GM21515 (cell line): Measurements from ENCODE around the gene KCNQ5.

Experiments
- ATAC-seq: cut with Tn5 transposase; IDR thresholded peaks from one replicate; pipeline ENCODE4 v1.9.1; 2021; ENCODE audit not compliant: unreplicated experiment

KCNQ5 gene

DNA sequence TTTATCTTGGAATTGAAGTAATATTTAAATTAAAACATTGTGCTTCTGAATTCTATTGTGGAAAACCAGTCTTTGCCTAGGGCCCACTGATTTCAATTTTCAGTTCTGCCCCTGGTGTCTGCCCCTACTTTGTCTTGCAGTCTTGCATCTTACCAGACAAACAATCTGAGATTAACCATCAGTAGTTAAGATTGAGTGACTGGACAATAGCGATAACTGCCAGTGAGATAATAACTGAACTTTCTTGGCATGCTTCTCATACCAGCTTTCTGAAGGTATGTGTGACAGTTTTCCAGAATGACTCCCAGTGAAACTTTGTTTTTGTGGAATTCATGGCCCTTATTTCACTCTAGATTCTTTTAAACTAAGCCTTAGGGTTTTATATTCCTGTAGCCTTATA lies 53.5 kb downstream of the KCNQ5 start:
- no peak for ATAC-seq

DNA sequence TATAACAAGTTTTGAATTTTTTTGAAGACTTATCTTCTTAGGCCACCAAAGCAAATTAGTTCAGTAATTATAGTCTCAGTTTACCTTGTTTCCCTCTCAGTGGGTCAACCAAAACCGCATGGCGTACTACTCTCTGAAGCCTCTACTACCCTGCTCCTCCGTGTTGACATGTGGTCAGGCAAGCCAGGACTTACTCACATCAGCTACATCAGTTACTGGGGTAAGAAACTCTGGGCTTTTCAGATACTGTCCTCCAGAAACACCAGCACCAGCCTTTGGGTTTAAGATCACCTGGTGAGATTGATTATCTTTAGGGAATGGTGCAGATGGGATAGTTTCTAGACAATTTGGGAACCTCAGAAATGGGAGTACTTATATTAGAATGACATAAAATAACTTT lies 55.1 kb downstream of the KCNQ5 start:
- ATAC-seq, result no peak

DNA sequence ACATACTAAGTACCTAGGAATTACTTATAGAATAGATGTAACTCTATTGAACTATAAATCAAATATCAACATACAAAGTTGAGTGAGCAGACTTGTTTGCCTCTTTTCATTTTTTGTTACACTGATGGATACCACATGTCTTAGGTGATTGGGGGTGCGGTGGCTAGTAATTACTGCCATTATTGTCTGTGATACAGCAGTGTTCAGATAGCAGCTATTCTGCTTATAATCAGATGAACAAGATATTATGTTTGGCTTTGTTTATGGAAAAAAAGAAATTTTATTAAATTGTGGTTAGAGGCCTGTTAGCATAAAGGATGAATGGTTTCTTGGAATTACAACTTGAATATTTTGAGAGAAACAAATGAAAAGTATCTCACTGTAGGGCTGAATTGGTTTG lies 55.9 kb downstream of the KCNQ5 start:
- no peak for ATAC-seq

DNA sequence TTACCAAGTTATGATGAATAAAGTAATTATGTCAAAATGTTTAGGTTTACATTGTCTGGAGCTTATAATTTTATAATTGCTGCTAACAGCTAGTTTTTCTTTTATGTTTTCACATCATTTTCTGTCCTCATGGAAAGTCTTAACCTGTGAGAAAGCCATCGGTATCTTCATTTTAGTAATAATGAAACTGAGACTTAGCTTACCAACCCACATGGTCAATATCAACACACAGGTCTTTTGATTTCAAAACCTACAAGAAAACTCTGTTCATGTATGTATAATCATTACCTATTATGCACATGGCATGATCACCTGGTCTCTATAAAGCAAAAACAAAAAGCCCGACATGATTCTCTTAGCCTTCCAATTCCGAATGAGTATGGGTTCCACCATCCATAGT lies 61.9 kb downstream of the KCNQ5 start:
- peak; percentile 88 for ATAC-seq

DNA sequence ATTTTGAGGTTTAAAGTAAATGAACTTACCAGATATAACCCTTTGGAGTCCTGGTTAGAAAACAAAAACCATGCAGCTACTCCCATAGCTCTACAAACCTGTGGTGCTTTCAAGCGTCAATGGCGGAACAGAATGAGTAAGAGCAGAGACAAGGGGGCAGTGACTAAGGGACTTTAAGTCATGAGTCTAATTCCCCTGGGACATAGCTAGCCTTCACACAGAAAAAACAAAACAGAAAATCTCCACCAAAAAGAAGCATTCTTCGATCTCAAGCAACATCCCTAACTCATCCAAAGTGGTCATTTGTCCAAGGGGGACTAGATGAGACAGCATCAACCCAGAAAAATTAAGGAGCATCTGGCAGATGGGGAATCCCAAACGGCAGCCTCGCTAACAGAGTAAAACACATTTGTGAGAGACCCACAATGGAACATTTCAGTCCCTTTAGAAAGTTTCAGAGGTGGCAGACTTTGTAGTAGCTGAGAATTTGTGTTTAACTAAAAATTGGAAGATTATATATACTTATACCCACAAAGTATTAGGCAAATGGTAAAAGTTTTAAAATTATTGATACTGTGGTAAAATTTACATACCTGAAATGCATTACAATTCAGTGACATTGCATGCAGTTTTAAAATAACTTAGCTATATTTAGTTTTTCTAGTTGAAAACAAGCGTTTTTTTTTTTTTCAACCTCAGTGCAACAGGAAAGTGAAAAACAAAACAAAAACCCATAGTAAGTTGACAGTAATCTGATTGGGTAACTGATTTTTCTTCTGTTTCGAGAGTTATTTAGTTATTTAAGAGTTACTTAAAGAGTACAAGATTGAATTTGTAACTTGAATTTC lies 67.5 kb downstream of the KCNQ5 start:
- peak; percentile 89 for ATAC-seq

DNA sequence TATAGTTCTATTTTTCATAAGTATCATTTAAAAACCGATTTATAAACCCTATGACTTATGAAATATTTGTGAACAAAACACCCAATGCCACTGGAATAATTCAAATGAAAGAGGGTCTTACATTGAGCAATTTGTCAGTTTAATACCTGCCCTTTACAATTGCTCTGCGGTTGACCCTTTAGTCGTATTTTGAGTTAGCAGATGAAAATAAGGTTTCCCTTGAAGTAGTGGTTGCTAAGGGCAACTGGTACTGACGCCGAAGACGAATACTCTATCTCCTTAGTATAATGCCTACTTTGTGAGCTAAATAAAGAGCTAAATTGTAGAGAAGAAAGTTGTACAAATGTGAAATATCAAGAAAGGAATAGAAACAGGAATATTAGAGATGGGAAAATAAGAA lies 69.4 kb downstream of the KCNQ5 start:
- no peak for ATAC-seq

DNA sequence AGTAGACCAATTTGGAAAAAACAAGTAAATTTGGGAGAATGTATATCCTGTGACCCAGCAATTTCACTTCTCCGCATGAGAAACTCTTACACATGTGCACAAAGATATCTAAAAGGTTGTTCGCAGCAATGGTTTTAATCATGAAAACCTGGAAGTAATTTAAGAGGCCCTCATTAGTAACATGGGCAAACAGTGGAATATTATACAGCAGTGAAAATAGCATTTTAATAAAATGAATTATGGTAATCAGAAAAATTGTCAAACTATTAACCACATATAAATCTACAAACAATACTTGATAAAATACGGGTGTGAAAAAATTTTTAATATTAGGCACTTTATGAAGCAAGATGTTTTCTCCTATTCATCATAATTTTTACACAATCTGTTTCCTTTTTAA lies 74.2 kb downstream of the KCNQ5 start:
- ATAC-seq, result no peak

DNA sequence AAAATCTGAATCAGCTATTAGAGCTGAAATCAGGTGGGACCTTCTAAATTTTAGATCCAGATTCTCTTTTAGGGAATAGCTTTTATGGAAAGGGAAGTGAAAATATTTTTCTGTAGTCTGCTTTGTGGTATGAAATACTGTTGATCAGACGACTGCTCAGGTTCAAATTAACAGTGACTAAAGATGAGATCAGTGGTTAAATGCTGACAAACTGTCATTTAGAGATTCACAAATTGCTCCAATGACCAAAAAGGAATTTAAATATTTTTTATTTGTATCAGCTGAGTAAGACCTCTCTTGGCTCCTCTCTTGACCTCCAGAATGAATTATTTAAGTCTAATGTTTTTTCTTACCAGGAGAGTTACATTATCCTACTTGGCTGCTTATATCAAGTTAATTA lies 77.3 kb downstream of the KCNQ5 start:
- ATAC-seq, result no peak

DNA sequence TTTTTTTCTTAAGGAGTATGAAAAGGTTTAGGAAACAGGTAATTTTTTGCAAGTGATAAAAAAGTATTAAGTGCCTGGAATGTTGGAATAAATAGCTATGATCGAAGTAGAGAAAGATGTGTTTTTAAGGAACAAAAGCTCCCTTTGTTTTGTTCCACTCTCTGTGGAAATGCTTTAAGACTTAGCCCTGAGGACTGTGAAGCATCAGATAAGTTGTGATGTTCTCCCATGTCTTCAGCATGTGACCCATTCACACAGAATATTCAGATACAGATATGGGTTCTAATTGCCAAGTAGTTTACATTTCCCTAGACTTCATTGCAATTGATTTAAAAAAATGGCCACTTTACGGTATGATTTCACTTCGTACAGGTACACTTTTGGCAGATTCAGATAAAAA lies 80.6 kb downstream of the KCNQ5 start:
- ATAC-seq, result no peak

DNA sequence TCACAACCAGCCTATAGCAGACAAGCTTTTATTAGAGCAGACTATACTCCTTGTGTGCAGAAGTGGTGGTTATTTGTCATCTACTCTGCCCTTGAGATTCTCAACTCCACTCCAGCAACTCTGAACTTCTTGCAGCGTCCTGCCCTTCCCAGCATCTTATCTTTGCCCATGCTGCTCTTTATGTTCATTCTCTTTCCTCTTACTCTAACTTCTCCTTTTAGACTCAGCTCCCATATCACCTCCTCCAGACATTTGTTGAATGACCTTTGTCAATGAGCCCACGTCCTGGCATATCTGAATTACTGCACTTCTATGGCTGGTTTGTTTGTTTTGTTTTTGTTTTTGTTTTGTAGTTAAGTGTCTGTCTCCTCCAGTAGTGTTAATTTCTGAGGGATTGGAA lies 81.2 kb downstream of the KCNQ5 start:
- no peak for ATAC-seq

DNA sequence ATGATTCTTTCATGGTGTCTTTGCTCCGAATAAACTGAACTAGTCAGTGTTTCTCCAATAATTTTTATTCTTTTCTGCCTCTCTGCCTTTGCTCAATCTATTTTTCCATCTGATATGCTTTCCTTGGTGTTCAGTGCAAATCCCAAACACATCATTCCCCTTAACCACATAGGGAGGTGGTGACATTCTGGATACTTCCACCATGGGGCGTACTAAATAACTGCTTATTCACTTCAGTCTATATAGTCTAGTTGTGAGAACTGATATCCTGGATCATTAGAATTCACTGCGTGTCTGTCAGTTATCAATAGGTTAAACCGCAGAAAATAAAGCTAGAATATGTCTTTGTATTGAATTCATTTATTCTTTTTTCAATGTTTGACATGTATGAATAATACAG lies 83.1 kb downstream of the KCNQ5 start:
- ATAC-seq, result no peak

DNA sequence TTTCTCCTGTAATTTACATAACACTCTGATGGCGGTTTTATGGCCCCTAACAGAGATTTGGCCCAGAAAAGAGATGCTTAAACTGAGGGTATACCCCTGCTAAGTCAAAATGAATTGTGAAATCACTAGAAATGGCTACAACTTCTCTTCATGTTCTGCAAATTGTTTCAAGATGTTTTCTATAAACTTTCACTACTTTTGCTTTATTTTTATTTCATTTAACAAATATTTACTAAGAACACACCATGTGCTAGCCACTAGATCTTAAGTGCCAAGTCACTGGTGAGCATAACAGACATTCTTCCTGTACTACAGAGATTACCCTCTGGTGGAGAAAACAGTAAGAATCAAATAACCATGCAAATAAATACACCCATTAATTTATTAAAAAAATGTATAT lies 87.6 kb downstream of the KCNQ5 start:
- no peak for ATAC-seq

DNA sequence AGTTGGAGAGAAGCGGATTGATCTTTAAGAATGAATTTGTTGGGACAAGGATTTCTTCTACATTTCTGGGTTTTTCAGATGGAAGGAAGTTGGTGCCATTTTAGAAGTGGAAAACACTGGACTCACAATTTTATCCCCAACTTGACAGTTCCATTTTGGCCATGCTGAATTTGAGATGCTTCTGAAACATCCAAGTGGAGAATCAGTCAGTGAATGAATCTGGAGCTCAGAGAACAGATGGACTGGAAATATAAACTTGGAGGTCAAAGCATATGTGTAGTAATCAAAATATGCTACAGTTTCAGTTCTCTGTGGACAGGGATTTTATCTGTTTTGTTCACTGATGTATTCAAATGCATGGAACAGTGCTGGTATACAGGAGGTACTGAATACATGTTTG lies 89.9 kb downstream of the KCNQ5 start:
- no peak for ATAC-seq

DNA sequence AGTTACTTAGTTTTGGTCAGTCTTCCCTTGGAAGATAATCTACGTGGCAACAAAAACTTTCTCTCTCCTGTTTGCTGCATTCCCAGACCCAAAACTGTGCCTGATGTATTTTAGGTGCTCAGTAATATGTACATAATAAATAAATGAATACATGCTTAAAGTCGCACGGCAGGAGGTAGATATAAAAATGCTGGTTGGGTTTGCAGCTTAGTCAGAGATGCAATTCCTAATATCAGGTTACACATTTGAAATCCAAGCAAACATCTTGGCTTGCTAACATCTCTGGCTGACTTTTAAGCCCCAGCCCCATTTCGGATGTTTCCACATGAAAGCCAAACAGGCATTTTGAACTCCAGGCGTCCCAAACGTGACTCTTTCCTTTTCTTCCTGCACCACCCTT lies 91.0 kb downstream of the KCNQ5 start:
- ATAC-seq, result no peak

DNA sequence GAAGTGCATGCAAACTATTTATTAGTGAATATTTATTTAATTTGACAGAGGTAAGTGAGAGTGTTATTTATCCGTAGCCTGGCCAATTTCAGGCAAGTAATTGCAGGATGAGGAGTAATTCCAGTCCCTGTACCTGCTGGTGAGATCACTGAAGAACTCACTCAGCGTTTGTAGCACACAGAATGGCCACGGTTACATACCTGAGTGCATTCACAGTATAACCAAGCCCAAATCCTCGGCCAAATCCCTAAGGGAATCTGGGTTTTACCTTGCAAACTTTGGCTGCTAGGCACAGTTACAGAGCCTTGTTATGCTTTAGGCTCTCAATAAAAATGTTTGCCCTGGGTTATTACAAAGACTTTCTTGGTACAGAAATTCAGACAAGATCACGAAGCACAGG lies 93.3 kb downstream of the KCNQ5 start:
- no peak for ATAC-seq

DNA sequence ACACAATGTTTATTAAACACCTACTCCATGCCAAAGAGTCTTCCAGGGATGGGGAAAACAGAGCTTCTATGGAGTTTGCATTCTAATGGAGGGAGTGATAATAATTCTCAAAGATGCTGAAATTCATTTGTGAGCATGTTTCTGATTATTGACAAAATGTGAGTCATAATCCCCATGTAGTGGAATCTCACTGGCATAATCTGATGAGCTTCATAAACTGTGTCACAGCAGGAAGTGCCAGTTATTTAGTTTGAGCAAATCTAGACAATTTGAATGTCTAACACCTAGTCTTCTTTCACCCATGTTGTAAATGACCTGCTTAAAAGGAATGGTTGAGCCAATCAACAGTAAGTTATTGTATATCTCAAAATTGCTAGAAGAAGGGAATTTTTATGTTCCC lies 95.1 kb downstream of the KCNQ5 start:
- ATAC-seq, result no peak

DNA sequence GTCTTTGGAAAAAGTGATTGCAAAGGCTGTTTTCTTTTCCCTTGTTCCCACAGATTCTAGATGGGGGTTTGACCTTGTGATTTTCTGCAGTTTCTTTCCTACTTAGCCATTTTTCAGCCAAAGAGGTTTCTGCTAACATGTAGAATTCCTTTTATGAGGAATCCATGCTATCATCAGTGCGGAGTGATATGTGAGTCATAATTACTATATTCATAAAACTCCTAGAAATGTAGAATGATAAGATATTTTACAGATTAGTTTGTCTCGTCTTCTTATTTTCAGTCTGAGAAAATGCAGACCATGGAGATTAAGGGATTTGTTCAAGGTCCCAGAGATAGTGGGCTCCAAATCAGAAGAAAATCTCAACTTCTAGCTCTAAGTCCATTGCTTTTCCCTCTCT lies 98.6 kb downstream of the KCNQ5 start:
- no peak for ATAC-seq

DNA sequence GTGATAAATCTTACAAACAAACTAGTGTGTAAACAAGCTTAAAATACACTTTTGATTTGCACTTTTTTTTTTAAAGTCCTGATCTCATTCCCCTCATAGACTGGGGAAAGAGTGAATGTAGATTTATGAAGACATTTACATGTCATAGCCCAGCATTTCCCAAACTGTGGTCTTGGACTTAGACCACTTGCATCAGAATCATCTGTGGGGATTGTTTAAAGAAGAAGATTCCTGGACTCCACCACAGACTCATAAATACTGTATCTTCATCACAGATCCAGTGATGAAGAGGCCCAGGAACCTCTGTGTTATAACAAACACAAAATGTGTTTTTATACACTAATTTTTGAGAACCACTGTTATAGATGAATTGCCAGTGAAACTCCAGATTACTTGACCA lies 99.5 kb downstream of the KCNQ5 start:
- no peak for ATAC-seq

DNA sequence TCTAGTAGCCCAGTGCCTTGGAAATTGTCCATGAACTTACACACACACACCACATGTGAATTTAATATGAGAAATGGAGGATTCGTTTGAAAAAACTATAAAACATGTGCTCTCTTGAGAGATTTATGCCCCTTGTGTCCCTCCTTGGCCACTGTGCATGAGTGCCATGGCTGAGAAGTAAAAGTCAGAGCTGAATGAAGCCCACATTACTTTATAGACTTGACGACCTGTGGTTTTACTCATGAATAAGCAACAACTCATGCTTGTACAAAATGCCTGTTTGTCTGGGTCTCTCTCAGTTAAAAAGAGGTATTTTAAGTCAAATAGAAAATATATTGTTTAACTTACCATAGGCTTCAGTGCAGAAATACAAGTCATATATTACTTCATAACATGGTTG lies 102.7 kb downstream of the KCNQ5 start:
- ATAC-seq, result peak; percentile 79

DNA sequence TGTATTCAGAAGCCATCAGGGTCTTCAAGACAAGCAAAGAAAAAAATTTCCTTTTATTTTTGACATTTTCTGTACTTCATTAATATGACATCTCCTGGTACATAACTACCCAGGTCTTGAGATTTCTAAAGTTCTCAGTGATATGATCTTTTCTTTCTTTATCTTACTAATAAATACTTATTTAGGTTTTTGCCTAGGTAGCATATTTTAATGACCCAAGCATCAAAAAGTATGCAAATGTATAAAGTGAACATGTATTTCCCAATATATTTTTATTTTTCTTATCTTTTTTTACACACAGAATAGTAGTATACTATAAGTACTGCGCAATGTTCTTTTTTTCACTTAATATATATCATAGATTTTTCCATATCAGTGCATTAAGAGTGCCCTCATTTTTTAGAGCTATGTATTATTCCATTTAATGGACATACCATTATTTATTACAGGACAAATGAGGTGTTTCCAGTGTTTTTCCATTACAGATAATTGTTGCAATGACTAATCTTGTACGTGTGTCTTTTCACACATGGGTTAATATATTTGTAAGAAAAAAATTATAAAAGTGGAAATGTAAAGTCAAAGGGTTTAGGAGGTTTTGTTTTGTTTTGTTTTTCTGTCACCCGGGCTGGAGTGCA lies 107.0 kb downstream of the KCNQ5 start:
- no peak for ATAC-seq

DNA sequence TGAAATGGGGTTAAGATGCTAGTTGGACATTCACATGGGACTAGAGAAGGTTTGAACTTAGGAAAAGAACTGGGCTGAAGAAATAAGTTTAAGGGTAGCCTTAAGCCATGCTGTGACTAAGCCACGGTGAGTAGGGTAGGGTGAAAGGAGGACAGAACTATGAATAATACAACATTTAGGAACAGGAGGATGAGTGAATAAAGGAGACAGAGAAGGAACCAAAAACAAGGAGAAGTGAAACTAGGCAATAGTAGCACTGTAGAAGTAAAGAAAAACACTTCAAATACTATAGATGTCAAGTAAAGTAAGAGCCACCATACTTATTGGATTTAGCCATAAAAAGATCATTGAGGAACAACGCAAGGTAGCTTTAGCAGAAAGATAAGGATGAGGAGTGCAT lies 111.2 kb downstream of the KCNQ5 start:
- ATAC-seq, result no peak

DNA sequence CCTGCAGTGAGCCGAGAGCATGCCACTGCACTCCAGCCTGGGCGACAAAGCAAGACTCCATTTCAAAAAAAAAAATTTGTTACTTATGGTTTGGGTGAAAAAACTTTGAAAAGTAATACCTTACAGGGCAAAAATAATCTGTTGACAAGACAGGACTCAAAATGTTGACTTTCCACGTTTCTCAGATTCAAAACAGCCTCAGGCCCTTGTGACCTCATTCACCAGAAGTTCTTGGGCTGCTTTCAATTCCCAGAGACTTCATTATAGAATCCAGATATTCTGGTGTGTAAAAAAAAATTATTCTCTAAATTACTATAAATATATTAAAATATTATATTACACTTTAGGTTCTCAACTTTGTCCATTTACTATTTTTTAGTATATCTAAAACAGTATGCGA lies 116.2 kb downstream of the KCNQ5 start:
- no peak for ATAC-seq

DNA sequence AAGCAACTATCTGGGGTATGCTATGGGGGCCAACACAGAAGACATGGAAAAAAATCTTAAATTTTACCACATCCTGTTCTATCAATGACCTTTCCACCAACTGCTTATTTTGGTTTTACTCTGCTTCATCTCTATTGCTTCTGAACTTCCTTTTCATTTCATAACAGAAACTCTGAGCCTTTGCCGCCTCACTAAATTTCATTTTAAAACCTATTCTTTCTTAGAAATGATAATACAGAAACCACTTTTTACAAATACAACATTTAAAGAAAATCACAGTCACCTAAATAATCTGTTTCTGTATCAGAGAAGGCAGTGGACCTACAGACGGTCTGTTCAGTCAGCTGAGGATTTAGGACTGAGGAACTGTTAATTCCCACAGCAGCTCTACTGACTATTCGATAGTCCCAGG lies 117.5 kb downstream of the KCNQ5 start:
- peak; percentile 64 for ATAC-seq
